Stimulated activated CD4-positive, alpha-beta T cell treated with anti-CD3 and anti-CD28 coated beads, Interleukin-15, amount 100 ng/mL, for 24 hours (primary cell): ENCODE data around the gene CHRNG.

Experiments used
- DNase-seq: peaks from one replicate; pipeline ENCODE4 v3.0.0-alpha.2; 2020

Gene CHRNG

GRCh38 chr2:232539298-232540231, at the start of gene CHRNG:
CHRNG (plus strand) TSS chr2:232539692; CDS start chr2:232539748, 56 bp downstream.
- no peak for DNase-seq

GRCh38 chr2:232490221-232491138, 49.0 kb upstream of the CHRNG start:
- DNase-seq: no peak

- no peak for DNase-seq
Observed at GRCh38 chr2:232491139-232491780, 48.2 kb upstream of the CHRNG start.

- no peak for DNase-seq
Observed at GRCh38 chr2:232492236-232492848, 47.1 kb upstream of the CHRNG start.

- DNase-seq: no peak
Observed at GRCh38 chr2:232492963-232493700, 46.4 kb upstream of the CHRNG start.

GRCh38 chr2:232493701-232494474, 45.6 kb upstream of the CHRNG start:
- DNase-seq: no peak

- DNase-seq: no peak
Observed at GRCh38 chr2:232494542-232494941, 45.0 kb upstream of the CHRNG start.

- no peak for DNase-seq
Observed at GRCh38 chr2:232495292-232495691, 44.2 kb upstream of the CHRNG start.

GRCh38 chr2:232496501-232497270, 42.8 kb upstream of the CHRNG start:
- no peak for DNase-seq

GRCh38 chr2:232497348-232497747, 42.1 kb upstream of the CHRNG start:
- DNase-seq: no peak

- DNase-seq: no peak
Observed at GRCh38 chr2:232498452-232498851, 41.0 kb upstream of the CHRNG start.

- DNase-seq: no peak
Observed at GRCh38 chr2:232501331-232501771, 38.1 kb upstream of the CHRNG start.

- no peak for DNase-seq
Observed at GRCh38 chr2:232501794-232502390, 37.6 kb upstream of the CHRNG start.

- DNase-seq: no peak
Observed at GRCh38 chr2:232502511-232502910, 37.0 kb upstream of the CHRNG start.

- peak; percentile 51 for DNase-seq
Observed at GRCh38 chr2:232502911-232503808, 36.3 kb upstream of the CHRNG start.

GRCh38 chr2:232503809-232504323, 35.6 kb upstream of the CHRNG start:
- no peak for DNase-seq

- no peak for DNase-seq
Observed at GRCh38 chr2:232504438-232504837, 35.1 kb upstream of the CHRNG start.

- DNase-seq: no peak
Observed at GRCh38 chr2:232505856-232506255, 33.6 kb upstream of the CHRNG start.
